GM11168 (cell line): ENCODE measurements around the gene STOX2.

Experiments
- in situ Hi-C: fragments of 300-500 bp; cut with MboI; formaldehyde crosslinking; loops from one replicate; pipeline ENCODE4 v1.12.0; 2022; ENCODE audit warnings: low sequenced_read_pairs; ENCODE audit not compliant: unreplicated experiment

STOX2 gene

DNA sequence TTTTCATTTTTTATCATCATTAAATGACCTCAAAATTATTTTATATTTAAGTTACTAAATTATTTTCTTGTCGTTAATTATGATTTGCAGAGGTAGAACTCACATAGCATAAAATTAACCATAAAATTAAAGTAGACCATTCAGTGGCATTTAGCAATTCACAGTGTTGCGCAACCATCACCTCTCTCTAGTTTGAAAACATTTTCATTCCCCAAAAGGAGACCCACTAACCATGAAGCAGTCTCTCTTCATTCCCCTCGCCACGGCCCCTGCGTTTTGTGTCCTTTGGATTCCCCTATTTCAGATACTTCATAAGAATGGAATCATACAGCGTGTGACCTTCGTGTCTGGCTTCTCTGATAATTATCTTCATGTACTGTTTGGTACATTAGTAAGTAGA, 157.7 kb downstream of the STOX2 start:
- in situ Hi-C loops: no loop called here

DNA sequence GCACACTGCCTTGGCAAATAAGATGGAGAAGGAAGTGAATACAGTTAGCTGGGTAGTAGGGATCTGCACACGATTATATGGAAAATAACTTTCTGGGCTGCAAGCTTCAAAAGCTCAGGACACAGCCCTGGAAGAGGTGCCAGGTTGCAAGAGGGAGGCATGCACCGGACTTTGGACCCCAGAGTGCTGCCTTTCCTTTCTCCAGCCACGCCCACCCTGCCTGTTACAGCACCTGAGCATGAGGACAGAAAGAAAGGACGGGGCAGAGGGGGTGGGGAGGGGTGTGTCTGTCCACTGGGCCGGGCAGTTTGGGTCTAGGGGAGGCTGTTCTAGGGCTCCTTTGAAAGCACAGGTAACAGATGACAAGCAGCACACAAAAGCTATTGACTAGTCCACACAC, 159.8 kb downstream of the STOX2 start:
- in situ Hi-C loops: no loop called here

DNA sequence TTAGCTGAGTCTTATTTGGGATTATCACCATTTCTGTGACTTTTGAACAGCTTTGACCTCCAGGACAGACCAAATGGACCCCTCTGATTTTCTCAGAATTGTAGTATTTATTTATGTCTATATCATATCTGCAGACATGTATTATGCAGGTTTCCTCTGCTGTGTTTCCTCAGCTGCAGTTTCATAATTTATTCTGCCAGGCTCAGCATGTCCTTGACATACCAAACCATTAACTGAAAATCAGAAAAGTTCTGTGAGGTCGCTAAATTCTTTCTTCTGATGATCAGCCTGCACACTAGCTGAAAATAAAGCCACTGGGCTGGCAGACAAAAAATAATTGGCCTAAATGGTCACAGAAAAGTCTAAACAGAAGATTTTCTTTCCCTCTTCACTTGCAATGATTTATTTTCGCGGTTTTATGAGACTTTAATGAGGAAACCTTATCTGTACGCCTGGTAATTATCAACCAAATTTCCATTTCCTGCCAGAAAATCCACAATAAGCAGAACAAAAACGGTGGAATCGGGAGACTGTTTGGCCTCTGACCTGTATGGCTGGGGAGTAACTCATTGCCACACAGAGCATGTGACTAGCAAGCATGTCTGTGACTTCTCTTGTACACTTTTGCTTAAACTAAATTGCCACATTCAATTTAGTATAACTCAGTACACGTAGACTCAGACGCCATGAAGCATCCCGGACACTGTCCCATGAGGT, 161.6 kb downstream of the STOX2 start:
- in situ Hi-C loops: no loop called here

DNA sequence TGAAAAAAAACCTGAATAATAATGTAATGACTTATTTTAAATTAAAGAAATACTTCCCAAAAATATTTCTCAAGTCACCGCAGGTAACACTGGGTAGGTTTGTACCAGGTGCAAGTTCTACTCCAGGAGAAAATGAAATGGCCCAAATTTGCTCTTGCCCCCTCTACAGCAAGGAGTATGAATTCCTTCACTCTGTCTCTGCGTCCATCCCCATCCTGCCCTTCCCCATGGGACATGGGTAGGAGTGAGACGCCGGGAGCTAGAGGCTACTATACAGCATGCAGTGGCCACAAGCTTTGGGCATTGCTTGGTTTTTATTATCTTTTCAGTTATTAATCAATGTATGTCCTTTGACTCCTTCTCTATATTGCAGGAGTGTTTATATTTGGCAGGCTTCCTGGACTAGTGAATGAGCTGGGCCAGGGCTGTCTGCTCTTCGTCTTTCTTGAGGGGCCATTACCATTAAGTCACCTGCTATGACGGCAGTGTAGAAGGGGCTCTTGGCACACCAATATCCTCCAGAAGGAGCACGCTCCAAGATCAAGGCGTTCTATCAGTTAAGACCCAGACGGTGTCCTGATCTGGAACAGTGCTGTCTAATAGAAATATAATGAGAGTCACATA, 162.9 kb downstream of the STOX2 start:
- in situ Hi-C loops: no loop called here
